Measurements from ENCODE around the gene CCL27.

DNA sequence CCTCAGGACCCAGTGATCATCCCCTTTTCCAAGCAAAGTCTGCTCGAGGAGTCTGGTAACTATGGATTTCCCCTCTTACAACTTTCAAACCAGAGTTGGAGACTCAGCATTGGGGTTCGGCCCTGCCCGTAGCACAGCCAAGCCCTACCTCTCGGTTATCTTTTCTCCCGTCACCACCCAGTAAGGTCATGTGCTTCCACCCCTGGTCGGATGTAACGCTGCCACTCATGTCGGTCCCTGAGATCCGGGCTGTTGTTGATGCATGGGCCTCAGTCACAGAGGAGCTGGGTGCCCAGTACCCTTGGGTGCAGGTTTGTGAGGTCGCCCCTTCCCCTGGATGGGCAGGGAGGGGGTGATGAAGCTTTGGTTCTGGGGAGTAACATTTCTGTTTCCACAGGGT is 14.8 kb downstream of the CCL27 start:
- TF ChIP-seq EZH2 (IDR thresholded peaks at IDR 0.05; ENCODE audit: insufficient read depth, low read length): no peak
- TF ChIP-seq, protein P1, sequence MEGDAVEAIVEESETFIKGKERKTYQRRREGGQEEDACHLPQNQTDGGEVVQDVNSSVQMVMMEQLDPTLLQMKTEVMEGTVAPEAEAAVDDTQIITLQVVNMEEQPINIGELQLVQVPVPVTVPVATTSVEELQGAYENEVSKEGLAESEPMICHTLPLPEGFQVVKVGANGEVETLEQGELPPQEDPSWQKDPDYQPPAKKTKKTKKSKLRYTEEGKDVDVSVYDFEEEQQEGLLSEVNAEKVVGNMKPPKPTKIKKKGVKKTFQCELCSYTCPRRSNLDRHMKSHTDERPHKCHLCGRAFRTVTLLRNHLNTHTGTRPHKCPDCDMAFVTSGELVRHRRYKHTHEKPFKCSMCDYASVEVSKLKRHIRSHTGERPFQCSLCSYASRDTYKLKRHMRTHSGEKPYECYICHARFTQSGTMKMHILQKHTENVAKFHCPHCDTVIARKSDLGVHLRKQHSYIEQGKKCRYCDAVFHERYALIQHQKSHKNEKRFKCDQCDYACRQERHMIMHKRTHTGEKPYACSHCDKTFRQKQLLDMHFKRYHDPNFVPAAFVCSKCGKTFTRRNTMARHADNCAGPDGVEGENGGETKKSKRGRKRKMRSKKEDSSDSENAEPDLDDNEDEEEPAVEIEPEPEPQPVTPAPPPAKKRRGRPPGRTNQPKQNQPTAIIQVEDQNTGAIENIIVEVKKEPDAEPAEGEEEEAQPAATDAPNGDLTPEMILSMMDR (IDR thresholded peaks at IDR 0.05; ENCODE audit: insufficient read depth, low read depth, low read length): no peak

Measured in astrocyte (in vitro differentiated cells and primary cell).